ENCODE results near the gene TSR2.

Gene TSR2, protein sequence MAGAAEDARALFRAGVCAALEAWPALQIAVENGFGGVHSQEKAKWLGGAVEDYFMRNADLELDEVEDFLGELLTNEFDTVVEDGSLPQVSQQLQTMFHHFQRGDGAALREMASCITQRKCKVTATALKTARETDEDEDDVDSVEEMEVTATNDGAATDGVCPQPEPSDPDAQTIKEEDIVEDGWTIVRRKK

GRCh38 chrX:54439960-54440871 is at the start of gene TSR2:
TSS of gene TSR2 (plus strand) at chrX:54440404. CDS start at chrX:54440422, 18 bp downstream.
- H3K4me3 ChIP-seq (ENCODE audit: low read depth, low read length), result peak within 1 kb of the TSS; percentile 96
- peak; percentile 54; the same call in 1 of the 2 replicates for TF ChIP-seq MYC (IDR thresholded peaks at IDR 0.05; ENCODE audit: low read depth, low read length)
- TF ChIP-seq, protein P1, sequence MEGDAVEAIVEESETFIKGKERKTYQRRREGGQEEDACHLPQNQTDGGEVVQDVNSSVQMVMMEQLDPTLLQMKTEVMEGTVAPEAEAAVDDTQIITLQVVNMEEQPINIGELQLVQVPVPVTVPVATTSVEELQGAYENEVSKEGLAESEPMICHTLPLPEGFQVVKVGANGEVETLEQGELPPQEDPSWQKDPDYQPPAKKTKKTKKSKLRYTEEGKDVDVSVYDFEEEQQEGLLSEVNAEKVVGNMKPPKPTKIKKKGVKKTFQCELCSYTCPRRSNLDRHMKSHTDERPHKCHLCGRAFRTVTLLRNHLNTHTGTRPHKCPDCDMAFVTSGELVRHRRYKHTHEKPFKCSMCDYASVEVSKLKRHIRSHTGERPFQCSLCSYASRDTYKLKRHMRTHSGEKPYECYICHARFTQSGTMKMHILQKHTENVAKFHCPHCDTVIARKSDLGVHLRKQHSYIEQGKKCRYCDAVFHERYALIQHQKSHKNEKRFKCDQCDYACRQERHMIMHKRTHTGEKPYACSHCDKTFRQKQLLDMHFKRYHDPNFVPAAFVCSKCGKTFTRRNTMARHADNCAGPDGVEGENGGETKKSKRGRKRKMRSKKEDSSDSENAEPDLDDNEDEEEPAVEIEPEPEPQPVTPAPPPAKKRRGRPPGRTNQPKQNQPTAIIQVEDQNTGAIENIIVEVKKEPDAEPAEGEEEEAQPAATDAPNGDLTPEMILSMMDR (IDR thresholded peaks at IDR 0.05; ENCODE audit: low read depth, low read length), result no peak
- TF ChIP-seq, protein P2, sequence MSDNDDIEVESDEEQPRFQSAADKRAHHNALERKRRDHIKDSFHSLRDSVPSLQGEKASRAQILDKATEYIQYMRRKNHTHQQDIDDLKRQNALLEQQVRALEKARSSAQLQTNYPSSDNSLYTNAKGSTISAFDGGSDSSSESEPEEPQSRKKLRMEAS (IDR thresholded peaks at IDR 0.05; ENCODE audit: low read depth, low read length), result peak; percentile 90
- TF ChIP-seq POLR2A (IDR thresholded peaks at IDR 0.05; ENCODE audit: extremely low read depth, insufficient read length), result peak; percentile 37
- peak; percentile 88 for DNase-seq (ENCODE audit: low read depth)

GRCh38 chrX:54397113-54397512 is 43.1 kb upstream of the TSR2 start:
- DNase-seq (ENCODE audit: low read depth), result no peak
- no peak overlapping the region for H3K4me3 ChIP-seq (ENCODE audit: low read depth, low read length)
- TF ChIP-seq, protein P2 (IDR thresholded peaks at IDR 0.05; ENCODE audit: low read depth, low read length), result no peak
- TF ChIP-seq, protein P1 (IDR thresholded peaks at IDR 0.05; ENCODE audit: low read depth, low read length), result no peak
- TF ChIP-seq MYC (IDR thresholded peaks at IDR 0.05; ENCODE audit: low read depth, low read length) (no peak), POLR2A (IDR thresholded peaks at IDR 0.05; ENCODE audit: extremely low read depth, insufficient read length) (no peak)

DNA sequence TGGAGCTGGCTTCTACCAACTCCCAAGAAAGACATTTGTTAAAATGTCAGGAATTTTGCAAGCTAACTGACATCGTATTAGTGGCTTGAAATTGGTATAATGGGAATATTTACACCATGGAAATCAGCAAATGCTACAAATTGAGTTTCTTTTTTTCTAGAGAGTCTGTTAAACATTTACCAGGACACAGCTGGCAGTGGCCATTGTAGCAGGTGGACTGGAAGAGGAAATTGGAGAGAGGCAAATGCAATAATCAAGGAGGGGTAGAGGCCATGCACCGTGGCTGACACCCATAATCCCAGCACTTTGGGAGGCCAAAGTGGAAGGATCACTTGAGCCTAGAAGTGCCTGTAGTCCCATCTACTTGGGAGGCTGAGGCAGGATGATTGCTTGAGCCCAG is 32.9 kb upstream of the TSR2 start:
- TF ChIP-seq, protein P2 (IDR thresholded peaks at IDR 0.05; ENCODE audit: low read depth, low read length), result no peak
- TF ChIP-seq, protein P1 (IDR thresholded peaks at IDR 0.05; ENCODE audit: low read depth, low read length), result no peak
- TF ChIP-seq POLR2A (IDR thresholded peaks at IDR 0.05; ENCODE audit: extremely low read depth, insufficient read length) (no peak), MYC (IDR thresholded peaks at IDR 0.05; ENCODE audit: low read depth, low read length) (no peak)
- H3K4me3 ChIP-seq (ENCODE audit: low read depth, low read length), result no peak overlapping the region
- DNase-seq (ENCODE audit: low read depth), result no peak

DNA sequence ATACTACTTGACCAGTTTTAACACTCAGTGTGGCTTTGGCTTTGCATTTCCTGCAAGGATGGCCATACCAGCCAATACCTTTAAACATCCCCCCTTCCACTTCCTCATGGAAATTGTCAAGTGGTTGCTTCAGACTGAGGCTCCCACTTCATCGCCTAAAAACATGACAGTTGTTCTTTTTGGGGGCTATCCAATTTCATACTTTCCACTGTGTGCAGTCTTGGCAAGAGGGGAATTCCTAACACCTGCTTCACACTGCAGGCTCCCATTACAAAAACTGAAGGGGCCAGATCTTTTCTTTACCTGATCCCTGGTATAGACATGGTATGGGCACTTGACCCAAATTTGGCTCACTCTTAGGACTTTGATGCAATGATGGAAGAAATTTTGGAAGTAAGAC is 28.5 kb upstream of the TSR2 start:
- H3K4me3 ChIP-seq (ENCODE audit: low read depth, low read length), result no peak overlapping the region
- TF ChIP-seq, protein P2 (IDR thresholded peaks at IDR 0.05; ENCODE audit: low read depth, low read length), result no peak
- no peak for DNase-seq (ENCODE audit: low read depth)

- TF ChIP-seq, protein P2 (IDR thresholded peaks at IDR 0.05; ENCODE audit: low read depth, low read length), result no peak
- TF ChIP-seq, protein P1 (IDR thresholded peaks at IDR 0.05; ENCODE audit: low read depth, low read length), result no peak
- TF ChIP-seq MYC (IDR thresholded peaks at IDR 0.05; ENCODE audit: low read depth, low read length) (peak; percentile 11; the same call in 1 of the 2 replicates), POLR2A (IDR thresholded peaks at IDR 0.05; ENCODE audit: extremely low read depth, insufficient read length) (no peak)
- peak; percentile 87 for DNase-seq (ENCODE audit: low read depth)
- no peak overlapping the region for H3K4me3 ChIP-seq (ENCODE audit: low read depth, low read length)
Observed at GRCh38 chrX:54413753-54414152, 26.5 kb upstream of the TSR2 start.

All from NB4 (cell line).